Measurements from ENCODE around the gene CAV1.
"Not testable (repeated sequence)": the region's sequence is repeated elsewhere in the genome, so short reads cannot be mapped to it uniquely, and the experiment has no call there.

CAV1 gene

DNA sequence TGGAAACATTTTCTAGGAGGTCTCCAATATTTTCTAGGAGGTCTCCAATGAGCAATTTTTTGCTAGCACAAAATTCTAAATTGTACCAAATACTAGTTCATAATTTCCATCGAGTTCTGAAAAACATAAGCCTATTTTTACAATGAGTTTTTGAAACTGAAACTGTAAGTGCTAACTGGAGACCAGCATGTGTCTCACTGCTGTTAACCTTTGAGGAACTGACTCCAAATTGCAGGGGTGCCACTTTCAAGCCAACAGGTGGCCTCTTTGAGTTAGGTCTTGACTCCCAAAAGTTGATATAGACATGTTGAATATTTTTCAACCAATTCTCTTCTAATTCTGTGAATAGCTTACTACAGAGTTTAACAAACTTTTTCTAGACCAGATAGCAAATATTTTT is 58.8 kb downstream of the CAV1 start:
- no peak for DNase-seq

DNA sequence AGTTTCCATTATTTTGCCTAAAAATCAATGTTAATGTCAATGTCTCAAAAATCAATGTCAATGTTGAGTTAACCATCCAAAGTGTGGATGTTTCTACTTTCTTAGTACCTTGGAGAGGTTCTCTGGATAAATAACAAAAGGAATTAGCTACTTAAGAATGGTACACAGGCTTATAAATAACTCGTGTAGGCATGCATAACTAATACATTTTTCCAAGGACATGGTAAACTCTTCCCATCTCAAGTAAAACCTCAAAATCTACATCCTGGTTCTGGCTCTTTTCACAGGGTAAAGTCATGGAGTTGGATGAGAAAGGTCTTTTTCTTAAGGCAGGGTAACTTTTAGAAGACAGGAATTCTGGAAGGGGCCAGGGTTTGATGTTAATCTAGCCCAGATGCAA is 59.9 kb downstream of the CAV1 start:
- DNase-seq: no peak

DNA sequence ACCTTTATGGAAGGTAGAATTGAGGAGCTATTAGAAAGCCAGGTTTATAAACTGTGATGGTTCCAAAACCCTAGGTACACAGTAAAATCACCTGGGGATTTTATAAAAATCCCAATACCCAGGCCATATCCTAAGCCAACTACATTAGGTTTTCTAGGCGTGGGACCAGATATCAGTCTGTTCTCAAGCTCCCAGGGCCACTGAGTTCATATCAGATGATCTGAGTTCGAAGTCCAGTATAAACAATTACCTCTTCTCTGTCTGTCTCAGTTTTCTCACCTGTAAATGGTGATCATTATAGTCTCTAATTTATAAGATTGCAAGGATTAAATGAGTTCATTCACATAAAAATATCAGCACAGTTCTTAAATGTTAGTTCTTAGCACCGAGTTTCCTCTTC is 60.6 kb downstream of the CAV1 start:
- DNase-seq: no peak

GRCh38 chr7:116585967-116586366 is 61.1 kb downstream of the CAV1 start:
- DNase-seq: no peak

DNA sequence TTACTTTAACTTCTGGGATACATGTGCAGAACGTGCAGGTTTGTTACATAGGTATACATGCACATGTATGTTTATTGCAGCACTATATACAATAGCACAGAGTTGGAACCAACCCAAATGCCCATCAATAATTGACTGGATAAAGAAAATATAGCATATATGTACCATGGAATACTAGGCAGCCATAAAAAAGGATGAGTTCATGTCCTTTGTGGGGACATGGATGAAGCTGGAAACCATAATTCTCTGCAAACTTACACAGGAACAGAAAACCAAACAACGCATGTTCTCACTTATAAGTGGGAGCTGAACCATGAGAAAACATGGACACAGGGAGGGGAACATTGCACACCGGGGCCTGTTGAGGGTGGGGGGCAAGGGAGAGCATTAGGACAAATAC is 62.4 kb downstream of the CAV1 start:
- DNase-seq: not testable (repeated sequence)

DNA sequence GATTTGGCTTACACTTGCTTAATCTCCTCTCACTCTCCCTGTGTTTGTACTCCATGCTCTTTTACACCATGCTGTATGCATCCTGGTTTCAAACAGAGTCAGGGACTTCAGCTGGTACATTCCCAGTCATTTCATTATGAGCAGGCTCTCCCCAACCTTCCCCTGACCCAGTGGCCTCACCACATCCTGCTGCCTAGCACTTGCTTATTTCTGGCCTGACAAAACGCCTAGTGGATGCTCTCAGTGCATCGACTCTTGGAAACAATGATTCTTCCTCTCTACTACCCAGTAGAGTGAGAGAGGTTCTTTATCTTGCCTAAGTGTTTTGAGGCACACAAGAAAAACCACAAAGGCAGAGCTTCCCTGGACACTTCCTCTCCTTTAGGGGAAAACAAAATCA is 63.4 kb downstream of the CAV1 start:
- no peak for DNase-seq

DNA sequence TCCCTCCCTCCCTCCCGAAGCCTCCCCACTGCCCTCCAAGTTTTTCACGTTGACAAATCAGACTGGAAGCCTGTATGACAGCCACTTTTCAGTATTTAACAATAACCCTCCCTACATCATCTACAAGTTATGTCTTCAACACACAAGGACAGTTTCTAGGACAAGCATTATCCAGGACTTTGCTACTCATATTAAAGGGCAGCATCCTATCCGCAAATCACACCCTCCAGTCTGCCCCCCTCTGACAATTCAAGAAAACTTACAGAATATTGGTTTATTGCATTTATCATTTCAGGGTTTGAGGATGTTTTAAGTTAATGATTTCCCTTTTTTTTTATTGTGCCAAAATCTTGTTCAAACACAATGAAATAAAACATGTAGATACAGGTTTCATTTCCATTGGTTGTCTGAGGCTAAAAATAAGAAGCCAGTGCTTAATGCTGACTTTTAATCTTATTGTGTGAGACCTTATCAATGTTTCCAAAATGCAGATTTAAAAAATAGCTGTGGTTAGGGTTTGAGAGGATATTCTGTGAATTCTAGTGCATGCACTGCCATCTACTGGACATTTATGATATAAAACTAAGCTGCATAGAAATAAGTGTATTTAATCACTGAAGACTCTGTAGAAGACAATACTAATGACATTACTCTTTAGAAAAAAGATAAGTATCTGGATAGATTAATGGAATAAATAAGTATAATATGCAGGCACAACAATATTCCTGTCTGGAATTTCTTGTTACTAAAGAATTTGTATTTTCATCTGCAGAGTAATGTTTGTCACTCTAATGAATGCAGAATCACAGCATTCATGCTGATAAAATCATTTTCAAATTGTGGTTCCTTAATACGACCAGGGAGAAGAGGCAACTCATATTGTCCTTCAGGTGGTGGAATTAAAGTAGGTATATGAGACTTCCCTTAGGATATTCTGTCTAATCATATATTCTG is 64.1 kb downstream of the CAV1 start:
- DNase-seq: no peak

DNA sequence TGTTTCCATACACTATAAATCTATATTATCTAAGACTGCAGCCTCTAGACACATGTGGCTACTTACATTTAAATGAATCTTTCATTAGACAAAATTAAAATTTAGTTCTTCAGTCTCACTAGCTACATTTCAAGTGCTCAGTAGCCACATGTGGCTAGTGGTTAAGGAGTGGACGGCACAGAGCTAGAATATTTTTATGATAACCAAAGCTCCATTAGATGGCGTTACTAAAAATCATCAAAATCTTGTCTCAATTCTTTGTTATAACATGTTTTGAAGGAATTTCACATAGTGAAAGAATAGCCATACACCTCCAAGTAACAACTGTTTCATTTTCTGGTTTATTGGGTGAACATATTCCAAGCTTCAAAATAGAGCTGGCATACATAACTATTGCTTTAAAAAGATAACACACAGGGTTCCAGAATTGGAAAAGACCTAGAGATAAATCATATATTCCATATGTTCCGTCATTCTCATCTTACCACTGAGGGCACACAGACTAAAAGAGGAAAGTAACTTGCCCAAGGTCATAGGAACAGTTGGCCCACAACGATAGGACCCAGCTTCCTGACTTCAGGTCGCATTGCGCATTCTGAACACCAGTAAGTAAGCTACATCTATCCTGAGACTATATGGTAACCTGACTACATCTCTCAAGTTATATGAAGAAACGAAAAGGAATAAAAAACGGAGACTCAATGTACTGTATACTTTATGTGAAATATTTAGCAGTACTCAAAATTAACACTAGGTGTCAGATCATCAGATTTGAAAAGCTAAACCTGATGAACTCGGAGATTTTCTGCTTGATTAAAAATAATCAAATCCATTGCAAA is 66.6 kb downstream of the CAV1 start:
- DNase-seq: no peak

DNA sequence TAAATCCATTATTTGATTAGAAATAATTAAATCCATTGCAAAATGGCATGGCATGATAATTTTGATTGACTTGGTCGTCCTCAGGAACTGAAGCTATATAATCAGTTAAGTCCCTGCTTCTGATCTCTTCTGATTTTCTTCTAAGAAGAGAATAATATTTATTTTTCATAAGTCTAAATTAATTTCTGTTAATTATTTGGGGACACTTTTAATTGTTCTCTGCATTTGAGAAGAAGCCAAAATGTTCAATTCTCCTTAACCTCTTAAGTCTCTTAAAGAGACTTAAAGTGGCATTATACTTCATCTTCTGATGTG is 67.2 kb downstream of the CAV1 start:
- DNase-seq: no peak

- no peak for DNase-seq
These were observed 67.6 kb downstream of the CAV1 start for GRCh38 chr7:116592445-116592844.

DNA sequence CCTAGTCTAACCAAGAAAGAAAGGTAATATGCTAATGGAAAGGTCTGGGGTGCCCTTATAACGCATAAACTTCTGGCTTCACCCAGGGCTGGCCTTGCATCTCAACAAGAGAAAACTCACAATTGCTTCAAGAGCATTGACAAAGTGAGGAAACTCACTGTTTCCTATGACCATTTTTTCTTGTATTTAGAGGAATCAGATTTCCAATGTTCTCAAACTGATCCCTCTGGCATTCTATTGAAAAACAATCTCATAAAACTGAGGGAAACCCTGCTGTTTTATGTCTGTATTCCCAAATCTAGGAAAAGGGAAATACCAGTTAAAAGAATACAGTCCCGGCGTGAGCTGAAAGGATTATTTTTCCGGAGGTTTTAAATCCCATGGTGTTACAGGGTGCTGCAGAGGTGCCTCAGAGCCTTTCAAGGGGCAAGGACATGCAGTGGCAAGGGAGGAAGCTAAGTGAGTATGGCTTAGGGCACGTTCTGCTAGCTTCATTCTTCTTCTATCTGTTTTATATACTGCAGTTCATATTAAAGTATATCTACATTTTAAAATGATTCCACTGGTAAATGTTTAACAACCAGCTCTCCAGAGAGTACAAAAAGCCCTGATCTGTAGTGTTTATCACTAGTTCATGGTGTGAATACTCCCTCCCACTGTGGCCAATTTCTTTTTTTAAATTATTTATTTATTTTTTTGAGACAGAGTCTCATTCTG is 68.7 kb downstream of the CAV1 start:
- no peak for DNase-seq

DNA sequence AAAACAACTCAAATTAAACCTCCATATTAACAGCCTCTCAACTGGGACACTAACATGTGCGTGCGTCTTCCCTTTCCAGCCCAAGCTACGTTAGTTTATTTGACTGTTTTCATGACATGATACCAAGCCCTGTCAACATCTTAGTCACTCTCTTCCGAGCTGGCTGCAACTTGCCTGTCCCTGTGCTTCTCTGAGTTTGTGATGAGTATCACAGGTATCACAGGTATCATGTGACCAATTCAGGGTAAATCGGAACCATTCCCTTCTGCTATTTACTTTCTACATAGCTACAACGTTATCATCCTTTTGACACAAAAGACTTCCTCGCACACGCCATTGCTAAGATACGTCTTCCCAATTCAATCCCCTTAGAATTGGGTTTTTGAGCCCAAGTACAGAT is 70.2 kb downstream of the CAV1 start:
- DNase-seq: no peak

- DNase-seq: no peak
These were observed 72.5 kb downstream of the CAV1 start for GRCh38 chr7:116597384-116597783.

- DNase-seq: no peak
These were observed 73.4 kb downstream of the CAV1 start for GRCh38 chr7:116598278-116598677.

DNA sequence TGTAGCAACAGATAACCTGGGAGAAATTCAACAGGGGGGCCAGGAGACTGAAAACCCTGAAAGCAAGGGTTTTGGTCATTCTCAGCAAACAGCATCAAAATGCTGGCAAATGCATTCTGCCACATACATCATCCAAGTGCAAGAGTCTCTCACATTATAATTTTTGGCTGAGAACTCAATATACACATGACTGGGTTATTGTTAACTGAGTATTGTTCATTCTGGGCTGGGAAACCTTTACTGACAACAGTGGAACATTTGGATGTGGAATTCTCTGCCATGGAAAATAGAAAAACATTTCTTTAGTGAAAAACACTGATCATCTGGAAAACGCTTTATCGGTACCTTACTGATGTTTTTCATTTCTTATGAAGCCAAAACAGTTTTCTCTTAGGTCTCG is 74.0 kb downstream of the CAV1 start:
- DNase-seq: no peak

- DNase-seq: no peak
These were observed 76.6 kb downstream of the CAV1 start for GRCh38 chr7:116601426-116601825.

GRCh38 chr7:116607299-116607698 is 82.5 kb downstream of the CAV1 start:
- DNase-seq: no peak

- no peak for DNase-seq
These were observed 85.4 kb downstream of the CAV1 start for GRCh38 chr7:116610210-116610609.

DNA sequence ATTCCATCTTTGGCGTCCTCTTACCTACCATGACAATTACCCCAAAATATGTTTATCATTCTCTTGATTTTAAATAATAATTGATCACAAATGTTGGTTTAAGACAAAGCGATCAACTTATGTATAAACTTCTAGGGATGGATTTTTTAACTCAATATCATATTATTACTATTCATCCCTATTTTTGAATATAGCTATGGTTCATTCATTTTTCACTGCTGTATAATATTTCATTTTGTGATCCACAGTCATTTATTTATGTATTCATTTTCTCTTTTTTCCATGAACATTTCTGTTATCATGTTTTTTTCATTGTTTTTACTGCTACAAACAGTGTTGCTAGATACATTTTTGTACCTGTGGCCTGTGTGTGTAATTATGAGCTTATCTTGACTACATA is 85.9 kb downstream of the CAV1 start:
- DNase-seq: no peak
